ENCODE results near the gene LRCH1. TPM values are rescaled to one million over a fixed set of nuclear protein-coding genes. Genes with fewer than 3 reads are reported as not detected.

LRCH1 gene
- total RNA-seq, 2 donors from 2014 or later = 14.7 to 15.3 TPM

DNA sequence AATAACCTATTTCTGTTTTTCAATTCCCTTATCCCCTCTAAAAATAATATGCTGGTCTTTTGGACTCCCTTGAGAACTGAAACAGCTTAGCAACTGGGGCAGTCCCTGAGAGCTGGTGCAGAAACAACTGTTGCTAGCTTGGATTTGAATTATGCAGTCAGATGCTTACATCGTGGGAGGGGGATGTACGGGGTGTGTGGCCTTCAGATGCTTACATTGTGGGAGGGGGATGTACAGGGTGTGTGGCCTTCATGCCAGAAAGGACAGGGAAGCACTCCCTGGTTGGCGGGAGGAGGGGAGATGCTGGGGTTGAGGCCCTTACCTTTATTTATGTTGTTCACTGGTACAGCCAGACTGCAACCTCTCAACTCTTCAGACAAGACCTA, 25.6 kb downstream of the LRCH1 start:
- no peaks in the 10 kb centered on the region for H3K36me3 Mint-ChIP-seq (ENCODE audit: low read depth)
- H3K4me3 Mint-ChIP-seq = peak overlapping the region; percentile 29
- H3K27me3 Mint-ChIP-seq = no peaks in the 10 kb centered on the region
- H3K9me3 Mint-ChIP-seq = no peaks in the 10 kb centered on the region
- H3K27ac Mint-ChIP-seq = no peak overlapping the region
- peaks cover 42% of the 10 kb centered on the region for H3K4me1 Mint-ChIP-seq
- peak; percentile 81 for ATAC-seq (replicated peaks)

- Mint-ChIP-seq H3K4me1 (peaks cover 39% of the 10 kb centered on the region), H3K27me3 (no peaks in the 10 kb centered on the region), H3K9me3 (no peaks in the 10 kb centered on the region), H3K4me3 (peak overlapping the region; percentile 29), H3K27ac (peak overlapping the region; percentile 46), H3K36me3 (ENCODE audit: low read depth) (no peaks in the 10 kb centered on the region)
- peak; percentile 58 for ATAC-seq (replicated peaks)
Measured at GRCh38 chr13:46580362-46580839, 27.4 kb downstream of the LRCH1 start.

DNA sequence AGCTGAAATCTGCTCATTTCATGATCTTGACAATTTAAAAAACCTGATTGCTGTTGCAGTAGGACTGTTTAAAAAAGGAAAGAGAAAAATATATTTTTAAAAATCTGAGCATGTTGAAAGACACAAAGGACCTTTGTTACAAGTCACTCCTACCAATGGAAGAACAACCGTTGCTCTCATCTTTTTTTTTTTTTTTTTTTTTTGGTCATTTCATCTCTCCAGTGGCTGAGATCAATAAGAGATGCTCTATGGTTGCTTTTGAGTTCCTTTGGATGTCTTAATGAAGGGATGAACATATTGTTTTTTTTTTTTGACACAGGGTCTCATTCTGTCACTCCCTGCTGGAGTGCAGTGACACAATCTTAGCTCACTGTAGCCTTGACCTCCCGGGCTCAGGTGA, 29.2 kb downstream of the LRCH1 start:
- no peak for ATAC-seq (replicated peaks)

GRCh38 chr13:46586751-46587514, 34.0 kb downstream of the LRCH1 start:
- ATAC-seq (replicated peaks) = no peak
- no peaks in the 10 kb centered on the region for H3K27me3 Mint-ChIP-seq
- H3K9me3 Mint-ChIP-seq = no peaks in the 10 kb centered on the region
- peaks cover 16% of the 10 kb centered on the region for H3K4me1 Mint-ChIP-seq
- H3K4me3 Mint-ChIP-seq = no peak overlapping the region
- H3K27ac Mint-ChIP-seq = no peak overlapping the region
- no peaks in the 10 kb centered on the region for H3K36me3 Mint-ChIP-seq (ENCODE audit: low read depth)

More for the DNA sequence above, 29.2 kb downstream of the LRCH1 start:
- Mint-ChIP-seq H3K36me3 (ENCODE audit: low read depth) (no peaks in the 10 kb centered on the region), H3K27ac (no peak overlapping the region), H3K4me1 (peaks cover 39% of the 10 kb centered on the region), H3K9me3 (no peaks in the 10 kb centered on the region), H3K4me3 (no peak overlapping the region), H3K27me3 (no peaks in the 10 kb centered on the region)

- Mint-ChIP-seq H3K4me1 (peaks cover 24% of the 10 kb centered on the region), H3K27ac (no peak overlapping the region), H3K27me3 (no peaks in the 10 kb centered on the region), H3K36me3 (ENCODE audit: low read depth) (no peaks in the 10 kb centered on the region), H3K9me3 (no peaks in the 10 kb centered on the region), H3K4me3 (no peak overlapping the region)
- no peak for ATAC-seq (replicated peaks)
Measured at GRCh38 chr13:46587807-46588418, 34.9 kb downstream of the LRCH1 start.

DNA sequence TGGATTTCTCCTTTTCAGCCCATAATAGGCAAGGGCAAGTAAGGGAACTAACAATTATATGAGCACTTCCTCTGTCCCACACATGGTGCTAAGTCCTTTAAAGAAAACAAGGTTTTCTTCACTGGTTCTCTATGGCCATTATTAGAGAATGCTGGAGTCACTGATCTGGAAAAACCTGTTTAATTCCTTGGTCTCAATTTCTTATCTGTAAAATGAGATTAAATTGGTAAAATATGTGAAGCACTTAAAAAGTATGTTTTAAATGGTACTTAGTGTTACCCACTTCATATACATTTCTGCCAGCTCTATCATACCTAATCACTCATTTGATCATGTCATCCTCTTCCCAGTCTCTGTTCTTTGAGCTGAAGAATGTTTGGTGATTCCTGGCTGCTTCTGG, 39.4 kb downstream of the LRCH1 start:
- Mint-ChIP-seq H3K36me3 (ENCODE audit: low read depth) (no peaks in the 10 kb centered on the region), H3K9me3 (no peaks in the 10 kb centered on the region), H3K4me1 (peaks cover 35% of the 10 kb centered on the region)

GRCh38 chr13:46593398-46593797, 40.4 kb downstream of the LRCH1 start:
- peak; percentile 97 for ATAC-seq (replicated peaks)
- H3K9me3 Mint-ChIP-seq = no peaks in the 10 kb centered on the region
- no peaks in the 10 kb centered on the region for H3K27me3 Mint-ChIP-seq
- no peaks in the 10 kb centered on the region for H3K36me3 Mint-ChIP-seq (ENCODE audit: low read depth)
- H3K27ac Mint-ChIP-seq = peak overlapping the region; percentile 83
- peaks cover 35% of the 10 kb centered on the region for H3K4me1 Mint-ChIP-seq
- peak overlapping the region; percentile 49 for H3K4me3 Mint-ChIP-seq

More for the DNA sequence above, 39.4 kb downstream of the LRCH1 start:
- peak overlapping the region; percentile 49 for H3K4me3 Mint-ChIP-seq
- H3K27me3 Mint-ChIP-seq = no peaks in the 10 kb centered on the region
- ATAC-seq (replicated peaks) = no peak
- peak overlapping the region; percentile 83 for H3K27ac Mint-ChIP-seq

GRCh38 chr13:46594374-46595078, 41.6 kb downstream of the LRCH1 start:
- Mint-ChIP-seq H3K27me3 (no peaks in the 10 kb centered on the region), H3K9me3 (no peaks in the 10 kb centered on the region), H3K4me3 (peak overlapping the region; percentile 49), H3K27ac (peak overlapping the region; percentile 28), H3K4me1 (peaks cover 41% of the 10 kb centered on the region), H3K36me3 (ENCODE audit: low read depth) (no peaks in the 10 kb centered on the region)
- ATAC-seq (replicated peaks) = no peak

- H3K9me3 Mint-ChIP-seq = no peaks in the 10 kb centered on the region
- H3K27me3 Mint-ChIP-seq = no peaks in the 10 kb centered on the region
- no peak overlapping the region for H3K4me3 Mint-ChIP-seq
- peaks cover 35% of the 10 kb centered on the region for H3K4me1 Mint-ChIP-seq
- no peak for ATAC-seq (replicated peaks)
- no peak overlapping the region for H3K27ac Mint-ChIP-seq
- H3K36me3 Mint-ChIP-seq (ENCODE audit: low read depth) = no peaks in the 10 kb centered on the region
Measured at GRCh38 chr13:46595136-46595884, 42.3 kb downstream of the LRCH1 start.

- Mint-ChIP-seq H3K27me3 (no peaks in the 10 kb centered on the region), H3K4me1 (peaks cover 31% of the 10 kb centered on the region), H3K4me3 (no peak overlapping the region), H3K27ac (no peak overlapping the region), H3K36me3 (ENCODE audit: low read depth) (no peaks in the 10 kb centered on the region), H3K9me3 (no peaks in the 10 kb centered on the region)
- ATAC-seq (replicated peaks) = no peak
Measured at GRCh38 chr13:46595885-46596275, 42.9 kb downstream of the LRCH1 start.

DNA sequence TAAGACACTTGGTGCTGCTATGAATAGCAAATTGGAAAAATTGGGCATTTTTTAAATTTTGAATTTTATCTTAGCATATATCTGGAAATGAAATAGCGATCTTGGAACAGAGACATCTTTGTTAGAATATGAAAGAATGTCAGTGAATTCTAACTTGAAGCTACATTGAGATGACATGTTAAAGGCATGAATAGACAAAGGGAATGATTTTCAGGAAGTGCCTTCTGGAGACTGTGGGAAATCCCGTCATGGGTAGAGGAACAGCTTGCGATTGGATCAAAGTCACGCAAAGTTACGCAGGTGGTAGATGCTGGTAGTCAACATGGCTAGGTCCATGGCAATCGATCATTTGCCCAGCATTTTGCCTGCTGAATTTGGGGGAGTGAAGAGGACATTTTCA, 43.5 kb downstream of the LRCH1 start:
- no peak for ATAC-seq (replicated peaks)
- Mint-ChIP-seq H3K4me1 (peaks cover 35% of the 10 kb centered on the region), H3K4me3 (no peak overlapping the region), H3K27ac (no peak overlapping the region), H3K27me3 (no peaks in the 10 kb centered on the region), H3K9me3 (no peaks in the 10 kb centered on the region), H3K36me3 (ENCODE audit: low read depth) (no peaks in the 10 kb centered on the region)

DNA sequence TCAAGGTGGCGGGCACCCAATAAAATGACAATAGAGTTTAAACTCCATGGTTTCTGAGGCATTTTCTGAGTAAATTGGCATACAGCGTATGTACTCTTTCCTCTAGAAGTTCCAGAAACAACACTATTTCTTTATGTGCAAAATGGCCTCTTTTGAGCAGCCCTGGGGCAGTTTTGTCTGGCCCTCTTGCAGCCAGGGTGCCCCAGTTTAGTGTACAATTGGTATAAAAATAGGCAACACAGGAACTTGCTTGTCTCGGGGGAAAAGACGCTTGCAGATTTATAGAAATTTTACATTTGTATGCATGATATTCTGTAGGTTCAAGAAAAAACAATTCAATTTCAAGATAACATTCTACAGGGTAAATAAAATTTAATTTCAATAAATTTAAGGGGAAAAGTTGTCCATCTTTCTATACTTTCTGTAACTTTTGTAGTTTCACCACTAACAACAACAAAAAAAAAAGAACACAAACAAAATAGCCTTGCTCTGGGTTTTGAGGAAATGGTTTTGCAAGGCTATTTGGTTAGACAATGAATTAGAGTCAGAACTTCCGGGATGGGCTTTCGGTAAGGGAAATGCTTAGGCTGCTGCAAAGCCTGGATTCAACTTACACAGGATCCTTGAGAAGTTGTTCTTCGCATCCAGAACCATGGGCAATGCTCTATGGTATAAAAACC, 45.3 kb downstream of the LRCH1 start:
- no peaks in the 10 kb centered on the region for H3K27me3 Mint-ChIP-seq
- H3K4me3 Mint-ChIP-seq = peak overlapping the region; percentile 42
- H3K36me3 Mint-ChIP-seq (ENCODE audit: low read depth) = no peaks in the 10 kb centered on the region
- H3K9me3 Mint-ChIP-seq = no peaks in the 10 kb centered on the region
- H3K27ac Mint-ChIP-seq = peak overlapping the region; percentile 11
- H3K4me1 Mint-ChIP-seq = peaks cover 29% of the 10 kb centered on the region
- peak; percentile 30 for ATAC-seq (replicated peaks)

DNA sequence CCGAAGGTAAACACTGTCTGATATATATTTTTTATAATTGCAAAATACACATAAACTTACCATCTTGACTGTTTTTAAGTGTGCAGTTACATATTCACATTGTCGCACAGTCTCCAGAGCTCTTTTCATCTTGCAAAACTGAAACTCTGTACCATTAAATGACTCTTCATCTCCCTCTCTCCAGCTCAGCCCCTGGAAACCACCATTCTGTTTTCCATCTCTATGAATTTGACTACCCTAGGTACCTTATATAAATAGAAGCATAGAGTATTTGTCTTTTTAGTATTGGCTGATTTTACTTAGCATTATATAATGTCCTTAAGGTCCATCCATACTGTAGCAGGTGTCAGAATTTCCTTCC, 45.8 kb downstream of the LRCH1 start:
- H3K4me1 Mint-ChIP-seq = peaks cover 23% of the 10 kb centered on the region
- H3K27ac Mint-ChIP-seq = peak overlapping the region; percentile 11
- peak overlapping the region; percentile 42 for H3K4me3 Mint-ChIP-seq
- ATAC-seq (replicated peaks) = peak; percentile 96
- no peaks in the 10 kb centered on the region for H3K27me3 Mint-ChIP-seq
- H3K9me3 Mint-ChIP-seq = no peaks in the 10 kb centered on the region
- H3K36me3 Mint-ChIP-seq (ENCODE audit: low read depth) = no peaks in the 10 kb centered on the region

DNA sequence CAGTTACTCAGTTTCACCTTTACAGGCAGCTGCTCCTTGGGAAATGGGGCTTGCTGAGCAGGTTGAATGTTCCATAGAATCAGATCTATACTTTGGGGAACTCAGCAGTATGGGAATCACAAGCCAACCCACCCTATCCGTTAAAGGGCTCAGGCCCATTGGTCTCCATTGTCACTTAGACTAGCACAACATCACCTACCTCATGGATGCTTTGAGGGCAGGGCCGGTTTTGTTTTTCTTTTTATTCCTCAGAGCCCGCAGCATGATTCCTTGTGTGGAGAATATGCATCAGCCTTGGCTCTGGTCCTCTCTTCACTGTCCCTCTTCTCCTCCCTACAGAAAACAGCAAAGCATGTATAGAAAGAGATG, 48.0 kb downstream of the LRCH1 start:
- Mint-ChIP-seq H3K4me3 (no peak overlapping the region), H3K27ac (peak overlapping the region; percentile 8), H3K27me3 (no peaks in the 10 kb centered on the region), H3K4me1 (peaks cover 23% of the 10 kb centered on the region), H3K9me3 (no peaks in the 10 kb centered on the region), H3K36me3 (ENCODE audit: low read depth) (no peaks in the 10 kb centered on the region)
- no peak for ATAC-seq (replicated peaks)
